DND-41 (cell line): ENCODE results near the gene OAS2.

ENCODE experiments used
- ATAC-seq: fragments of 200-7000 bp; cut with Tn5 transposase; 3 replicates; pipeline ENCODE4 v1.9.1; 2021; ENCODE audit warnings: low read depth; ENCODE audit not compliant: insufficient read depth
- DNase-seq: peaks from one replicate; pipeline ENCODE4 v3.0.0-alpha.2; 2020
- H2AFZ ChIP-seq: 2 replicates; pipeline ENCODE4 v1.6.0; 2012; ENCODE audit warnings: low read depth, low read length
- H3K27ac ChIP-seq: 2 replicates; pipeline ENCODE4 v1.5.1; 2012; ENCODE audit warnings: low read length, inconsistent platforms
- H3K27me3 ChIP-seq: fragments of 200-600 bp; sonication (generic); 2 replicates; pipeline ENCODE4 v1.6.0; 2012; ENCODE audit warnings: low read length, mild to moderate bottlenecking, inconsistent platforms; ENCODE audit not compliant: insufficient read depth, poor library complexity
- H3K36me3 ChIP-seq: 2 replicates; pipeline ENCODE4 v1.5.1; 2012; ENCODE audit warnings: low read length, inconsistent platforms; ENCODE audit not compliant: insufficient read depth
- H3K4me1 ChIP-seq: 2 replicates; pipeline ENCODE4 v1.5.1; 2012; ENCODE audit warnings: mild to moderate bottlenecking, low read length; ENCODE audit not compliant: insufficient read depth
- H3K4me2 ChIP-seq: 2 replicates; pipeline ENCODE4 v1.6.0; 2012; ENCODE audit warnings: mild to moderate bottlenecking, moderate library complexity, low read length, inconsistent platforms; ENCODE audit not compliant: insufficient read depth
- H3K4me3 ChIP-seq, 2 experiments: fragments of 200-600 bp in 1 of 2; shearing (Covaris generic) in 1 of 2; 2 replicates each; pipeline ENCODE4 v1.5.1; 2012 to 2016; ENCODE audit warnings: inconsistent platforms in 2 of 2, low read length in 2 of 2, mild to moderate bottlenecking in 2 of 2, low read depth in 1 of 2, moderate library complexity in 1 of 2
- H3K79me2 ChIP-seq: 2 replicates; pipeline ENCODE4 v1.6.0; 2012; ENCODE audit warnings: low read length, inconsistent platforms; ENCODE audit not compliant: insufficient read depth
- H3K9ac ChIP-seq: 2 replicates; pipeline ENCODE4 v1.6.0; 2012; ENCODE audit warnings: low read depth, mild to moderate bottlenecking, inconsistent platforms, low read length, moderate library complexity
- H3K9me3 ChIP-seq: 2 replicates; pipeline ENCODE4 v1.5.1; 2012; ENCODE audit warnings: low read length, moderate library complexity, mild to moderate bottlenecking, inconsistent platforms; ENCODE audit not compliant: insufficient read depth, severe bottlenecking
- H4K20me1 ChIP-seq: 2 replicates; pipeline ENCODE4 v1.6.0; 2012; ENCODE audit warnings: low read length; ENCODE audit not compliant: insufficient read depth
- EZH2 ChIP-seq: IDR thresholded peaks from 3 replicates; pipeline ENCODE4 v1.6.1; 2012; ENCODE audit warnings: borderline replicate concordance, low read depth, mild to moderate bottlenecking, moderate library complexity, low read length, inconsistent platforms; ENCODE audit not compliant: severe bottlenecking
- TF ChIP-seq, protein P1 (sequence below): IDR thresholded peaks from 2 replicates; pipeline ENCODE4 v1.5.1; 2012; ENCODE audit warnings: borderline replicate concordance, low read length, moderate library complexity, mild to moderate bottlenecking; ENCODE audit not compliant: poor library complexity, severe bottlenecking; ENCODE audit errors: extremely low read depth

Gene OAS2

DNA sequence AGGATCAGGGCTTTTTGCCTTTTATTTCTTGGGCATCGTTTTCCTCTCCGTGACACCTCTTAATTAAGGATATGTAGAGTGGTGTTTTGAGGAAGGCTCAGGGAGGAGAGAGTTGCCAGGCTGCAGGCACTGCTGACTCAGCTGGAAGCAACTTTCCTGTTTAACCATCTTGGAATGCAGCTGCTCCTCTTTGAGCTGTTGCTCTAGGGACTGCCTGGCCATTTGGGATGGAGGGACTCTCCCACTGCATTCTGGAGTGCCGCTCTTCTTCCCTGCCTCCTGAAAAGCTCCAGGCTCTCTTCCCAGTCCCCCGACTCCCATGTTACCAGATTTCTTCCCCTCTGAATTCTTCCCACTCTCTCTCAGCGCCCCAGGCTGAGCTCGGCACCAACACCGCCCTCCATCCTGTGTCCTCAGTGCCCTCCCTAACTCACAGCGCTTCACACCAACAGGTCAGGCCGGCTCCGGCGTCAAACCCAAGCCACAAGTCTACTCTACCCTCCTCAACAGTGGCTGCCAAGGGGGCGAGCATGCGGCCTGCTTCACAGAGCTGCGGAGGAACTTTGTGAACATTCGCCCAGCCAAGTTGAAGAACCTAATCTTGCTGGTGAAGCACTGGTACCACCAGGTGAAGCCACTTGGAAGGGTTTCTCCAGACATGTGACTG, 34.2 kb upstream of the OAS2 start:
- no peaks in the 10 kb centered on the region for H3K9me3 ChIP-seq
- no peaks in the 10 kb centered on the region for H4K20me1 ChIP-seq
- no peak overlapping the region for H3K4me2 ChIP-seq
- no peak for ATAC-seq
- no peak overlapping the region for H3K4me3 ChIP-seq
- H3K27me3 ChIP-seq, result no peaks in the 10 kb centered on the region
- H3K79me2 ChIP-seq, result 0 out of 2 replicates have a peak, but pooled peaks cover 3% of the 10 kb centered on the region
- TF ChIP-seq EZH2, result no peak
- TF ChIP-seq, protein P1, sequence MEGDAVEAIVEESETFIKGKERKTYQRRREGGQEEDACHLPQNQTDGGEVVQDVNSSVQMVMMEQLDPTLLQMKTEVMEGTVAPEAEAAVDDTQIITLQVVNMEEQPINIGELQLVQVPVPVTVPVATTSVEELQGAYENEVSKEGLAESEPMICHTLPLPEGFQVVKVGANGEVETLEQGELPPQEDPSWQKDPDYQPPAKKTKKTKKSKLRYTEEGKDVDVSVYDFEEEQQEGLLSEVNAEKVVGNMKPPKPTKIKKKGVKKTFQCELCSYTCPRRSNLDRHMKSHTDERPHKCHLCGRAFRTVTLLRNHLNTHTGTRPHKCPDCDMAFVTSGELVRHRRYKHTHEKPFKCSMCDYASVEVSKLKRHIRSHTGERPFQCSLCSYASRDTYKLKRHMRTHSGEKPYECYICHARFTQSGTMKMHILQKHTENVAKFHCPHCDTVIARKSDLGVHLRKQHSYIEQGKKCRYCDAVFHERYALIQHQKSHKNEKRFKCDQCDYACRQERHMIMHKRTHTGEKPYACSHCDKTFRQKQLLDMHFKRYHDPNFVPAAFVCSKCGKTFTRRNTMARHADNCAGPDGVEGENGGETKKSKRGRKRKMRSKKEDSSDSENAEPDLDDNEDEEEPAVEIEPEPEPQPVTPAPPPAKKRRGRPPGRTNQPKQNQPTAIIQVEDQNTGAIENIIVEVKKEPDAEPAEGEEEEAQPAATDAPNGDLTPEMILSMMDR, result no peak
- no peak overlapping the region for H2AFZ ChIP-seq
- peaks cover 51% of the 10 kb centered on the region for H3K36me3 ChIP-seq
- DNase-seq, result no peak
- peaks cover 16% of the 10 kb centered on the region for H3K4me1 ChIP-seq
- no peak overlapping the region for H3K9ac ChIP-seq
- no peak overlapping the region for H3K27ac ChIP-seq

DNA sequence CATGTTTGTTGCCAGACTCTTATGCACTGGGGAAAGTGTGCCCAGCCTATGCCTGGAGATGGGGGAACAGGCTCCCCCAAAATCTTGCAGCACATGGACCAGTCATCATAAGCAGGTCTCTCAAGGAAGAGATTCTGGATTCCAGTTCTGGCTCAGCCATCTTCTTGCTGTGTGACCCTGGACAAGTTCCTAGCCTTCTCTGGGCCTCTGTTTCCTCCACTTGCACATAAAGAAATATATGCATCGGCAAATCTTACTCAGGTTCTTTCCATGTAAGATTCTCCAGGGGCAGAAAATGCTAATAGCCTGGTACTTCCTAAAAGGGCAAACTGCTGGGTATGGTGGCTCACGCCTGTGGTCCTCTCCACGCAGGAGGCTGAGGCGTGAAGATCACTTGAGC, 32.8 kb upstream of the OAS2 start:
- H4K20me1 ChIP-seq, result no peaks in the 10 kb centered on the region
- no peaks in the 10 kb centered on the region for H3K9me3 ChIP-seq
- peaks cover 2% of the 10 kb centered on the region for H3K4me1 ChIP-seq
- no peak overlapping the region for H3K9ac ChIP-seq
- no peak for DNase-seq
- H3K27me3 ChIP-seq, result no peaks in the 10 kb centered on the region
- no peaks in the 10 kb centered on the region for H3K79me2 ChIP-seq
- H3K4me2 ChIP-seq, result no peak overlapping the region
- no peak for TF ChIP-seq EZH2
- TF ChIP-seq, protein P1, result no peak
- peaks cover 51% of the 10 kb centered on the region for H3K36me3 ChIP-seq
- no peak overlapping the region for H2AFZ ChIP-seq
- no peak overlapping the region for H3K27ac ChIP-seq
- no peak overlapping the region for H3K4me3 ChIP-seq
- ATAC-seq, result no peak

DNA sequence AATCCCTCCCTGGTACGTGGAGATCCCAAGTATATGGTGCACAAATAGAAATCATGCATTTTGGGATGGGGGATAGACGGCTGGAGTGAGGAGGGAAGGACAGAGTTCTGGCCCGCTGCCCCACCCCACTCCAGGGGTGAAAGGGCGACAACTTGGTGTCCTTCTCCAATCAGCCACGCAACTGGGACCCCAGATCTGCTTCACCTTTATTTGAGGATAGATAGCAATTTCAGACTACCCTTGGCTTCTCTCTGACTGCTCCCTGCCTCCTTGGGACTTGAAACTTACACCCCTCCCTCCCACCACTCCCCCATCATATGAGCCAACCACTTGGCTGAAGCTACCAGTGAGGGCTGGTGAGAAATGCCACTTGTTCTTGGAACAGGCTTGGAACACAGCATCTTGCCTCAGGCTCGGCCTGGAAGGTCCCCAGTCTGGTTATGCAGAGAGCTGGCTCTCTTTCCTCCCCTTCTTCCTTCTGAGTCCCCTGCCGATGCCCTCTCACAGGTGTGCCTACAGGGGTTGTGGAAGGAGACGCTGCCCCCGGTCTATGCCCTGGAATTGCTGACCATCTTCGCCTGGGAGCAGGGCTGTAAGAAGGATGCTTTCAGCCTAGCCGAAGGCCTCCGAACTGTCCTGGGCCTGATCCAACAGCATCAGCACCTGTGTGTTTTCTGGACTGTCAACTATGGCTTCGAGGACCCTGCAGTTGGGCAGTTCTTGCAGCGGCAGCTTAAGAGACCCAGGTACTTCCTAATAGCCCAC, 31.9 kb upstream of the OAS2 start:
- no peaks in the 10 kb centered on the region for H3K27me3 ChIP-seq
- H3K36me3 ChIP-seq, result peaks cover 55% of the 10 kb centered on the region
- no peak overlapping the region for H3K4me2 ChIP-seq
- H4K20me1 ChIP-seq, result no peaks in the 10 kb centered on the region
- no peak for ATAC-seq
- H3K4me1 ChIP-seq, result no peaks in the 10 kb centered on the region
- H3K27ac ChIP-seq, result no peak overlapping the region
- H3K9ac ChIP-seq, result no peak overlapping the region
- TF ChIP-seq EZH2, result no peak
- TF ChIP-seq, protein P1, result no peak
- DNase-seq, result no peak
- H3K9me3 ChIP-seq, result no peaks in the 10 kb centered on the region
- no peak overlapping the region for H3K4me3 ChIP-seq
- H2AFZ ChIP-seq, result no peak overlapping the region
- H3K79me2 ChIP-seq, result no peaks in the 10 kb centered on the region
